Left hindlimb (tissue), 1 donor: ENCODE measurements around the gene SLC38A10.
"Not testable (repeated sequence)": the region's sequence is repeated elsewhere in the genome, so short reads cannot be mapped to it uniquely, and the experiment has no call there.

Experiments
- DNase-seq: peaks from one replicate; pipeline ENCODE4 v3.0.0-alpha.2; 2018

SLC38A10 gene

DNA sequence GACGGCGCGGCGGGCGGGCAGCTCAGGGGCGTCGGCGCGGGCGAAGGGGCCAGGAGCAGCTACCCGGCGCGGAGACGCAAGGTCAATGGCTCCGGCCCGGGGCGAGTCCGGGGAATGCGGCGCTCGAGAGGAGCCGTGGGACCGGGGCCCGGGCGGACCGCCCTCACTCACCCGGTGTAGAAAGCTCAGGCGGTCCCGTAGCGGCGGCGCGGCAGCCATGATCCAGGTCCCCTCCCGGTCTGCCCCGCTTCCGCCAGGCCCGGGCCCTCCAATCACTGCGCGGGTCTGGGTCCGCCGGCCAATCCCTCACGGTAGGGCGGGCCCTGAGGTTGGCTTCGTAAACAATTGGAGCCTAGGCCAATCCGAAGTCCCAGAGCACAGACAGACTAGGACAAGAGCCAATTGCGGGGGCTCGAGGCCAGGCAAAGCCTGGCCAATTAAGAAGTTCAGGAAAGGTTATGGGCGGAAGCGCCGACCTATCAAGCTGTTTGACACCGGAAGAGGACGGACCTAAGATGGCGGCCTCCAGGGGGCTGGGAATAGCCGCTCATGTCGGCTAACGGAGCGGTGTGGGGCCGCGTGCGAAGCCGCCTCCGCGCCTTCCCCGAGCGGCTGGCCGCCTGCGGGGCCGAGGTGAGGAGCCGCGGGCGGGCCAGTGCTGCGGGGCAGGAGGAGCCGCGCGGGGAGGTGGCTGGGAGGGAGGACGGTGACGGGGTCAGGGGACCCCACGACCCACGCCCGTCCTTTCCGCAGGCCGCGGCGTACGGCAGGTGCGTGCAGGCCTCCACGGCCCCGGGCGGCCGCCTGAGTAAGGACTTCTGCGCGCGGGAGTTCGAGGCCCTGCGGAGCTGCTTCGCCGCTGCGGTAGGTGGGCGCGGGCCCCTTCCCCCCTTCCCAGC, 56.0 kb downstream of the SLC38A10 start, which contains the start of the genes NDUFAF8 and TEPSIN:
NDUFAF8 (plus strand) TSS at position 504 of the 899 bp plus-strand sequence; CDS start at position 550, 46 bp downstream.
TEPSIN (minus strand) TSS at position 241 of the 899 bp plus-strand sequence; CDS start at position 219, 22 bp downstream.
- peak; percentile 98 for DNase-seq

DNA sequence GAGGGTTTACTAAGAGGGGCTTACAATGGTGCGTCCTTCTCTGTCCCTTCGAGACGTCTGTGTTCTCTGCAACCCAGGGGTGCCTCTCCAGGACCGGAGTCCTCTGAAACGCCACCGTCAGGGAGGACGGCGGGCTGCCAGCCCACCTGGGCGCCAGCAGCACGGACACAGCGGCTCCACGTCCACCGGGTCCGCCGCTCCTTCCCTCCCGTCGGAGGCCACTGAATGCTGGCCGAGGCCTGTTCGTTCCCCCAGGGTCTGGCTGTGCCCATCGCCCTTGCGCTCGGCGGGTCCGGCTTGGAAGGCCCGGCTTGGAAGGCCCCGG, 56.7 kb downstream of the SLC38A10 start:
- no peak for DNase-seq

DNA sequence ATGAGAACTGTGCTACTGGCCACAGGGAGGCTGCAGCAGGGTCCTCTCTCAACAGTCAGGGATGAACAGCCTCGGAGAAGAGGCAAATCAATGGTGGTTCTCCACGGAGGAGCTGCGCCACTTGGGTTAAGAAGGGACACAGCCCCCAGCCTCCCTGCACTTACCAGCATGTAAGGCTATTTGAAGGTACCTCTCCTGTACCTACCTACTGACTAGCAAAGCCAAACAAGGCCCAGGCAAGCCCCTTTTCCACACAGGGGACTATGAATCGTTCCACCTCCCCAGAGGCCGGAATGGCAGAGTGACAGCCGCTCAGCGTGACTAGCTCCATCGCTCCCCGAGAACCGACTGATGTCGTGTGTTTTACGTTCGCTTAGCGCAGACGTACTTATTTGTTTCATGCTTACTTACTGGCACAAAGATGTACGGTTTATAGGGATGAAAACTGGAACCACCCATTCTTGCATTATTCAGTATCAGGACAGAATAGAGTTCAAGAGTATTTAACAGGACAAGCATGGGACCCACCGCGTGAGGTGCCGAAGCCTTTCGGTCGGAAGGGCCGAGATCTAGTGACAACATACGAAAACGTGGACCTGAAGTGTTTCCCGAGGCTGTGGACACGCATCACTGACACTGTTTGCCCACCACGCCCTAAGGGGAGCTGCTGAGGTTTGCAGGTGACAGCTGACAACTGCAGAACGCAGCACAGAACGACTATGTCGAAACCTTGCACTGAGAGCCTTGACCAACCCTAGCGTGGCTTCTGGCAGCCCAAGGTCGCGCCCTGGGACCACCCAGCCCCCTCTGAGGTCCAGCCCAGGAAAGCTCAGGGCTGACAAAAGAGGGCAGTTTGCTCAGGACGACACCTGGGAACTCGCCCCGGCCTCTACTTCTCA, 57.3 kb downstream of the SLC38A10 start:
- no peak for DNase-seq

DNA sequence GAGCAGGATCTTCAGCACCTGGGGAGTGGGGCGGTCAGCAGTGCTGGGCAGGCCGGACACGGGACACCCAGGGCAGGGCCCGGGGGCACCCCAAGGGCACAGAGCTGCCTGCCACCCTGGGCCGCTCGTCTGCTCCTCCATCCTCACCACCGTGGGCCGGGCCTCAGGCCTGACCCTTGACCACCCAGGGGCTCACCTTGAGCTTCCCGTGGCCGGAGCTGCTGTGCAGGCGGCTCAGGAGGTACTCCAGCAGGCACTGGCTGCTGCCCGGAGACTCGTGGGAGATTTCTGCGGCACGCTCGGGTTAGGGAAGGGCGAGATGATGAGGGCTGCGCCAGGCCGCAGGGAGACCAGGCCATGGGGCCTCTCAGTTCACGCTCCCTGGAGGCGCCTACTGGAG, 58.3 kb downstream of the SLC38A10 start:
- DNase-seq = no peak

- DNase-seq = no peak
Observed at GRCh38 chr17:81235822-81236740, 59.0 kb downstream of the SLC38A10 start.

- DNase-seq = no peak
Observed at GRCh38 chr17:81234940-81235821, 59.9 kb downstream of the SLC38A10 start.

DNA sequence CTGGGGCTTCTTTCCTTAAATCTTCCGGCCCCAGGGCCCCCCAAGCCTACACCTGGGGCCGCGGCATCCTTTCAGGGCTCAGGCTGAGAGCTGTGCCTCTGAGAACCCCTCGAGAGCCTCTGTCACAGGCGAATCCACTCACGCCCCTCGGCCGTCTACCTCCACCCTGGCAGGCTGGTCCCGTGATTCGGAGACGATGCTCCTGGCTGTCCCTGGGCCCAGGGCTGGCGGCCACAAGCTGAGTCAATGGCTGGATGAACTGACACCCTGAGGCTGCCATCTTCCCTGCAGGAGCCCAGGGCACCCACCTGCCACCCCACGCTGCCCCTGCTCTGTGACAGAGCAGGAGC, 60.6 kb downstream of the SLC38A10 start:
- DNase-seq = no peak

DNA sequence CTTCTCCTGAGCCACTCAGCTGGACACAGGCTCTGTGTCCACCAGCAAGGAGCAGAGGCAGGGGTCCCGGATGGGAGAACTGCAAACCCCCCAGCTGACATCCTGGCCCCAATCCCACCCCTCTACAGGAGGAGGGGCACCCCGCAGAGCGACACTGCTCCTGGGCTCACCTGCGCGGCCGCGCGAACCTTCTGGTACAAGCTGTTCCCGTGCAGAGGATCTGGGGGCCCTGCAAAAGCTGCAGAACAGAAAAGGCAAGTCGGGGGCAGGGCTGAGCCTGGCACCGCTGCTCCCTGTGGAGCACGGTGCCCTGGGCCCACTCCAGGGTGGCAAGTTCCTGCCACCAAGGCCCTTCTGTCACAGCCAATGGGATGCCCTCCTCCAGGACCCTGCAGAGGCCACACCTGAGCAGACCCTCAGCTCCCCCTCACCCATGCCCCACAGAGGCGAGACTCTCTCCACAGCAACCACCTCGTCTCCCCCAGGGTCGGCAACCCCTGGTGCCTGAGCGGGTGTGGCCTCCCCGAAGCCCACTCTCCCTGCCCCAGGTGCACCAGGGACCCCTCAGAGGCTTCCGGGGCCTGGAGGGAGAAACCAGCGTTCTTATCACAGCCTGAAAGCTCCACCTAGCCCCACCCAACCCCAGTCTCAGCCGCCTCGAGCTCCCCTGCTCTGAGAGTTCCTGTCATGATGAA, 61.1 kb downstream of the SLC38A10 start:
- DNase-seq = no peak

GRCh38 chr17:81233316-81233715, 61.8 kb downstream of the SLC38A10 start:
- DNase-seq = no peak

DNA sequence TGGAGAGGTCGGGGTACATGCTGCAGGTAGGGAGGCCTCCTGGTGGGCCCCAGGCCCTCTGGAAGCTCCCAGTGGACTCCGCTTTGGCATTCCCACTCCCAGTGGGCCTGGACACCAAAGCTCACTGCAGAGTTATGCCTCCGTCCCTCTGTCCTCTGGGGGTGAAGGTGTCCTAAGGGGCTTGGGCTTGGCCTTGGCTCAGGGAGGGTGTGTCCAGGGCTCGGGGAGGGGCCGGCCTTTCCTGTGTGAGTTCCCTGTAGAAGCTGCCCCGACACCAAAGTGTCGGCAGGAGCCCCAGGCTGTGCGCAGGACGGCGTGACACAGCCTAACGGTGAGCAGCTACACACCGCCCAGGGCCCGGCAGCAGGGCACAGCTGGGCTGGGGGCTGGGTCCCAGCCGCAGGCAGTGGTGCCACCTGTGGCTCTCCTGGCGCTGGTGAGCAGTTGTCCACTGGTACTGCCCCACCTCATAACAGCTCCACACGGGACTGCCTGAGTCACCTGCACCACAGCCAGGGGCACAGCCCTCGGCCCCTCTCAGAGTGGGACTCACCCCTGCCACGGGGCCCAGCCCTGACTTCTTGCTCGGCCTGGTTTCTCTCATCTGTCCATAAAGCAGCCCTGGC, 62.4 kb downstream of the SLC38A10 start:
- no peak for DNase-seq

GRCh38 chr17:81231766-81232581, 63.1 kb downstream of the SLC38A10 start:
- DNase-seq = no peak

DNA sequence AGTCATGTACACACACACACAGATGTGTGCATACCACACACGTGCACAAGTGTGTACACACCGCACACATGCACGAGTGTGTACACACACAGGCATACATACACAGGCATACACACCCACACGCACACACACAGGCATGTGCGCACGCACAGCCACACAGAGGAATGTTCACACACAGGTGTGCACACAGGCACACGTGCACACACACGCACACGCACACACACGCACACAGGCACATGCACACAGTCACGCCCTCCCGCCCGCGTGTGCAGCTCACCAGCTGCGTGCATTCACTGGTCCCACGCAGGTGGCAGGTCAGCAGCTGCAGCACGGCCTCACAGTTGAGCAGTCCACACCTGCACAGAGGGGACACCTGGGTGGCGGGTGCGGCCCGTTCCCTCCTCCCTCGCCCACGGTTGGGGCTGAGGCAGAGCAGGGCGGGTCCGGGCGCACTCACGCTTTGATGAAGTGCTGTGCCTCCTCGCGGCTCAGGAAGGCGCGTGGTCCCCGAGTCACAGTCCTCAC, 63.9 kb downstream of the SLC38A10 start:
- DNase-seq = no peak

DNA sequence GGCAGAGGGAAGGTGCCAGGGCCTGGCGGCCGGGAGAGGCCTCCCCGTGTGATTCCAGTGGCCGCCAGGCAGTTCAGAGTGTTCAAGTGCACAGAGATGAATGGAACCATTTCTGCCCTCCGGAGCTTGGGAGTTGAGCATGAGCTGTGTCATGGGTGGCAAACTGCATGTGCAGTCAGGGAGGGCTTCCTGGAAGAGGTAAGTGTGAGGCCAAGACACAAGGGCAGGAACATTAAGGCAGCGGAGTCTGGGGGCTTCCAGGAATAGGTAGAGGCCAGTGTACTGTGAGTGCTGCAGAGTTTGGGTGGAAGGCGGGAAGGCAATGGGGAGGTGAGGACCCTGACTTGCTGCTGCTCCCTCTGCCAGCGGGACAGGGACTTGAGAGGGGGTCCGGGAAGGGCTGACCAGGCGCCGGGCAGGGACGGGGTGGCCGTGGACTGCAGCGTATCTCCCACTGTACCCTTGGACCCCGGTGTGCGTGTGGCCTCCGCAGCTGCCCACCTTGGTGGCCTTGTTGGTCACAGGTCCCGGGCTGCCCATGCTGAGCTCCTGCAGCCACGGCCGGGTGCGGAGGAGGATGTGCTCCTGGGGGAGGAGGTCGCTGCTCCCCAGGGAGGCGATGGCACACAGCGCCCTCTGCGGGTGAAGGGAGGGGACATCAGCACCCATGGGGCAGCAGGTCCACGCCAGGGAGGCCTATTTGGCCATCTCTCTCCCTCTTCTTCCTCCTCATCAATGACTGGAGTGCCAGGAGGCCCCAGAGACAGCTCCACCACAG, 64.9 kb downstream of the SLC38A10 start:
- DNase-seq = no peak

- no peak for DNase-seq
Observed at GRCh38 chr17:81229666-81229920, 65.5 kb downstream of the SLC38A10 start.

- DNase-seq = no peak
Observed at GRCh38 chr17:81228834-81229665, 66.1 kb downstream of the SLC38A10 start.

DNA sequence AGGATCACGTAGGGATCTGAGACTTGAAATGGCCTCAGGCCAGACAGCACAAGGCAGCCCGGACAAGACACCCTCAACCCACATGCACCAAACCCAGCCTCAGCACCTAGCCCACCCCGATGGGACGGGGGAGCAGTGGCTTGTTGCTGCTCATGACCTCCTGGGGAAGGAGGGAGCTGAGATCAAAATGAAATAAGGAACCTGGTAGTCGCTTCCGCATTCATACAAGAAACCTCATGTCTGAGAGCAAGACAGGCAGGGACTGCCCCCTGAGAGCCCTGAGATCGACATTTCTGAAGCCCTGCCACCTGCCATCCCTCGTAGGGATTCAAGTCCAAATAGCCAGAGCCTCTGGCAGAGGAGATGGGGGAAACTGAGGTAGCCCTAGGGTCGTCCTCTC, 66.7 kb downstream of the SLC38A10 start:
- DNase-seq = no peak

DNA sequence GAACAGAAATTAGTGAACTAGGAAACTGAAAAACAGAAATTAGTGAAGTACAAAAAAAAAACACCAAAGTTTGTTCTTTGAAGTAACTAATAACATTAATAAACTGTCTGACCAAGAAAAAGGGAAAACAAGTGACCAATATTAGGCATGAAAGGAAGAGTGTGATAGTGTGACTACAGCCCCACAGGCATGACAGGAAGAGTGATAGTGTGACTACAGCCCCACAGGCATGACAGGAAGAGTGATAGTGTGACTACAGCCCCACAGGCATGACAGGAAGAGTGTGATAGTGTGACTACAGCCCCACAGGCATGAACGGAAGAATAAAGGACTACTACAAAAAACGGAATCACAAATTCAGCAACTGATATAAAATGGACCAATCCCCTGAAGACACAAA, 67.5 kb downstream of the SLC38A10 start:
- not testable (repeated sequence) for DNase-seq

DNA sequence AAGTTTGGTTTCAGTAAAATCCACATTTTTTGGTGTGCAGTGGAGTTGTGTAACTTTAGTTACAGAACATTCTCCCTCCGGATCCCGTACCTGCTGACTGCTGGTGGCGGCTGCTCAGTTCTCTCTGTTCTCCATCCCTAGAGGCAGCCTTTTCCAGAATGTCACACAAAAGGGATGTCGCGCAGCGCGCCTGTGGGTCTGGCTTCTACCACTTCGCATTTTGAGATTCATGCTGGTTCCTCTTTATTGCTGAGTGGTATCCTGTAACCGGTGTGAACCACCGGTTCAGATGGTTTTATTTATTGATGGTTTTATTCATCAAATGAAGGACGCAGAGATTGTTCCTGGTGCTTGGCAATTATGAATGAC, 71.4 kb downstream of the SLC38A10 start:
- DNase-seq = no peak
